ENCODE measurements around the gene CPLANE2.
"Not testable (repeated sequence)": the region's sequence is repeated elsewhere in the genome, so short reads cannot be mapped to it uniquely, and the experiment has no call there.

The CPLANE2 gene

GRCh38 chr1:16267690-16268180, 30.8 kb upstream of the CPLANE2 start:
- DNase-seq (ENCODE audit: low read depth), result no peak
- TF ChIP-seq CTCF (IDR thresholded peaks at IDR 0.05; ENCODE audit: low read depth, low read length, missing control alignments), result no peak
- no peak overlapping the region for H3K4me3 ChIP-seq (ENCODE audit: low read depth, low read length)

GRCh38 chr1:16266411-16267118, 29.6 kb upstream of the CPLANE2 start:
- H3K4me3 ChIP-seq (ENCODE audit: low read depth, low read length), result no peak overlapping the region
- TF ChIP-seq CTCF (IDR thresholded peaks at IDR 0.05; ENCODE audit: low read depth, low read length, missing control alignments), result no peak
- DNase-seq (ENCODE audit: low read depth), result no peak

GRCh38 chr1:16262067-16262466, 25.1 kb upstream of the CPLANE2 start:
- H3K4me3 ChIP-seq (ENCODE audit: low read depth, low read length), result no peak overlapping the region
- DNase-seq (ENCODE audit: low read depth), result no peak
- TF ChIP-seq CTCF (IDR thresholded peaks at IDR 0.05; ENCODE audit: low read depth, low read length, missing control alignments), result no peak

- TF ChIP-seq CTCF (IDR thresholded peaks at IDR 0.05; ENCODE audit: low read depth, low read length, missing control alignments), result no peak
- DNase-seq (ENCODE audit: low read depth), result no peak
- H3K4me3 ChIP-seq (ENCODE audit: low read depth, low read length), result no peak overlapping the region
These were observed 23.8 kb upstream of the CPLANE2 start for GRCh38 chr1:16260814-16261213.

- H3K4me3 ChIP-seq (ENCODE audit: low read depth, low read length), result no peak overlapping the region
- no peak for DNase-seq (ENCODE audit: low read depth)
- TF ChIP-seq CTCF (IDR thresholded peaks at IDR 0.05; ENCODE audit: low read depth, low read length, missing control alignments), result no peak
These were observed 21.7 kb upstream of the CPLANE2 start for GRCh38 chr1:16258591-16259135.

- H3K4me3 ChIP-seq (ENCODE audit: low read depth, low read length), result no peak overlapping the region
- TF ChIP-seq CTCF (IDR thresholded peaks at IDR 0.05; ENCODE audit: low read depth, low read length, missing control alignments), result no peak
These were observed 21.0 kb upstream of the CPLANE2 start for GRCh38 chr1:16257968-16258367.

GRCh38 chr1:16257556-16257955, 20.6 kb upstream of the CPLANE2 start:
- DNase-seq (ENCODE audit: low read depth); H3K4me3 ChIP-seq (ENCODE audit: low read depth, low read length): not testable (repeated sequence)

More at GRCh38 chr1:16257968-16258367, 21.0 kb upstream of the CPLANE2 start:
- DNase-seq (ENCODE audit: low read depth), result no peak

All from GM12864 (cell line).